C4-2B (cell line): ENCODE data around the gene ZCWPW1.

ENCODE experiments used
- CTCF ChIP-seq: fragments of 450-650 bp; conservative IDR thresholded peaks from 2 replicates; pipeline ENCODE4 v1.5.1; 2017; ENCODE audit warnings: mild to moderate bottlenecking
- ZFX ChIP-seq: fragments of 450-650 bp; IDR thresholded peaks from 2 replicates; pipeline ENCODE4 v1.6.1; 2017

- TF ChIP-seq CTCF (no peak; the same call in 1 of the 2 replicates), ZFX (no peak)
Measured at GRCh38 chr7:100418930-100419659, 9.4 kb downstream of the ZCWPW1 start.
